Measurements from ENCODE around the gene OR9Q1.
"Not testable (repeated sequence)": the region's sequence is repeated elsewhere in the genome, so short reads cannot be mapped to it uniquely, and the experiment has no call there.

The OR9Q1 gene

GRCh38 chr11:58023435-58023931 is at the start of gene OR9Q1:
TSS of gene OR9Q1 (plus strand) at chr11:58023881. CDS start at chr11:58179445, 155,564 bp downstream.
- TF ChIP-seq ZNF274 (IDR thresholded peaks at IDR 0.05; ENCODE audit: low read depth, low read length): no peak
- no peak within 1 kb of the TSS for H3K4me3 ChIP-seq (ENCODE audit: low read length)

GRCh38 chr11:57974132-57974531 is 49.5 kb upstream of the OR9Q1 start:
- TF ChIP-seq ZNF274 (IDR thresholded peaks at IDR 0.05; ENCODE audit: low read depth, low read length): no peak
- H3K4me3 ChIP-seq (ENCODE audit: low read length): no peak overlapping the region

GRCh38 chr11:57974848-57975601 is 48.7 kb upstream of the OR9Q1 start:
- no peak for TF ChIP-seq ZNF274 (IDR thresholded peaks at IDR 0.05; ENCODE audit: low read depth, low read length)
- H3K4me3 ChIP-seq (ENCODE audit: low read length): no peak overlapping the region

GRCh38 chr11:57977709-57978108 is 46.0 kb upstream of the OR9Q1 start:
- TF ChIP-seq ZNF274 (IDR thresholded peaks at IDR 0.05; ENCODE audit: low read depth, low read length): no peak
- H3K4me3 ChIP-seq (ENCODE audit: low read length): no peak overlapping the region

- no peak overlapping the region for H3K4me3 ChIP-seq (ENCODE audit: low read length)
- no peak for TF ChIP-seq ZNF274 (IDR thresholded peaks at IDR 0.05; ENCODE audit: low read depth, low read length)
Observed at GRCh38 chr11:57978686-57979531, 44.8 kb upstream of the OR9Q1 start.

GRCh38 chr11:57979532-57980079 is 44.1 kb upstream of the OR9Q1 start:
- H3K4me3 ChIP-seq (ENCODE audit: low read length): no peak overlapping the region
- no peak for TF ChIP-seq ZNF274 (IDR thresholded peaks at IDR 0.05; ENCODE audit: low read depth, low read length)

- no peak overlapping the region for H3K4me3 ChIP-seq (ENCODE audit: low read length)
- no peak for TF ChIP-seq ZNF274 (IDR thresholded peaks at IDR 0.05; ENCODE audit: low read depth, low read length)
Observed at GRCh38 chr11:57980201-57980600, 43.5 kb upstream of the OR9Q1 start.

- TF ChIP-seq ZNF274 (IDR thresholded peaks at IDR 0.05; ENCODE audit: low read depth, low read length): no peak
Observed at GRCh38 chr11:57981536-57981935, 42.1 kb upstream of the OR9Q1 start.

GRCh38 chr11:57982776-57983175 is 40.9 kb upstream of the OR9Q1 start:
- no peak overlapping the region for H3K4me3 ChIP-seq (ENCODE audit: low read length)
- no peak for TF ChIP-seq ZNF274 (IDR thresholded peaks at IDR 0.05; ENCODE audit: low read depth, low read length)

More at GRCh38 chr11:57981536-57981935, 42.1 kb upstream of the OR9Q1 start:
- no peak overlapping the region for H3K4me3 ChIP-seq (ENCODE audit: low read length)

- no peak for TF ChIP-seq ZNF274 (IDR thresholded peaks at IDR 0.05; ENCODE audit: low read depth, low read length)
- no peak overlapping the region for H3K4me3 ChIP-seq (ENCODE audit: low read length)
Observed at GRCh38 chr11:57983191-57983590, 40.5 kb upstream of the OR9Q1 start.

GRCh38 chr11:57999523-57999922 is 24.2 kb upstream of the OR9Q1 start:
- H3K4me3 ChIP-seq (ENCODE audit: low read length): not testable (repeated sequence)

- H3K4me3 ChIP-seq (ENCODE audit: low read length): not testable (repeated sequence)
Observed at GRCh38 chr11:58000021-58000420, 23.7 kb upstream of the OR9Q1 start.

- no peak for TF ChIP-seq ZNF274 (IDR thresholded peaks at IDR 0.05; ENCODE audit: low read depth, low read length)
- no peak overlapping the region for H3K4me3 ChIP-seq (ENCODE audit: low read length)
Observed at GRCh38 chr11:58000699-58001098, 23.0 kb upstream of the OR9Q1 start.

GRCh38 chr11:58003036-58003435 is 20.6 kb upstream of the OR9Q1 start:
- H3K4me3 ChIP-seq (ENCODE audit: low read length): no peak overlapping the region
- no peak for TF ChIP-seq ZNF274 (IDR thresholded peaks at IDR 0.05; ENCODE audit: low read depth, low read length)

GRCh38 chr11:58003591-58003990 is 20.1 kb upstream of the OR9Q1 start:
- no peak for TF ChIP-seq ZNF274 (IDR thresholded peaks at IDR 0.05; ENCODE audit: low read depth, low read length)
- no peak overlapping the region for H3K4me3 ChIP-seq (ENCODE audit: low read length)
